Rectal smooth muscle tissue (tissue), 1 donor: ENCODE measurements around the gene AP1B1.

Source experiments
- H3K27ac ChIP-seq: one replicate; pipeline ENCODE4 v1.7.0; 2013; ENCODE audit warnings: low read depth, low read length, inconsistent platforms
- H3K27me3 ChIP-seq: one replicate; pipeline ENCODE4 v1.7.0; 2013; ENCODE audit warnings: low read length; ENCODE audit not compliant: control insufficient read depth, insufficient read depth
- H3K36me3 ChIP-seq: one replicate; pipeline ENCODE4 v1.7.0; 2013; ENCODE audit warnings: low read length; ENCODE audit not compliant: control insufficient read depth, insufficient read depth
- H3K4me1 ChIP-seq: one replicate; pipeline ENCODE4 v1.7.0; 2013; ENCODE audit warnings: low read length; ENCODE audit not compliant: control insufficient read depth, insufficient read depth
- H3K4me3 ChIP-seq: one replicate; pipeline ENCODE4 v1.7.0; 2013; ENCODE audit warnings: low read length
- H3K9ac ChIP-seq: one replicate; pipeline ENCODE4 v1.7.0; 2013; ENCODE audit warnings: low read length

The AP1B1 gene

GRCh38 chr22:29343313-29343805 lies 45.0 kb downstream of the AP1B1 start:
- no peak overlapping the region for H3K4me3 ChIP-seq
- peak overlapping the region; percentile 8 for H3K27ac ChIP-seq
- no peaks in the 10 kb centered on the region for H3K27me3 ChIP-seq
- no peak overlapping the region for H3K9ac ChIP-seq
- H3K4me1 ChIP-seq: peaks cover 22% of the 10 kb centered on the region
- peaks cover 60% of the 10 kb centered on the region for H3K36me3 ChIP-seq

DNA sequence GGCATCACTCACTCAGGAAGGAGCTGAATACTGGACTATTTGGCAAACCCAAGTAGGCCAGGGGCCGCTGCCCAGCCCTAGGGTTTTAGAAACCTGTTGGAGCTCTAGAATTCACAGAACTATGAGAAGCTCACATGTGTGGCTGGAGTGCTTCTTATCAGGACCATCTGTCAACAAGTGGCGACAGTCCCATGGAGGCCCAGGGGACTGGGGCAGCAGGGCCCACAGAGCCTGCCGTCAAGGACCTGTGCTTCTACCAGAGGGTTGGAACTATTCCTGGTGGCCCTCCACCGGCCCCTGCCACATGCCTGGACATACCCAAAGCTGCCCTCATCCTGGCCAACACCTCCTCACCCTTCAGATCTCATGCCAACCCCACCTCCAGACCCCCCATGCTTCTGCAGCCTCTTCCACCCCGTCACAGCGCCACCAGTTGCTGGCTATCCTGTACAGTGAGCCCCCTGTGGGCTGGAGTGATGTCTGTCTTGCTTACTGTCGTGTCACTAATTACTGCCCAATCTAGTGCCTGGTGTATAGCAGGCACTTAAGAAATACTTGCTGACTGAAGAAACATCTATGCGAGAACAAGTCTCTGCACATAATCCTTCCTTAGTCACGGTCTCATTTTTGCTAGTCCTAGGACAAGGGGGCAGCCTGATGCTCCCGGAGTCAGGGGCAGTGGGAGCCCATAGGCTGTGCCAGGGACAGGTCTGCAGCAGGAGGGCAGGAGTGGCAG lies 45.6 kb downstream of the AP1B1 start:
- Histone ChIP-seq H3K36me3 (peaks cover 56% of the 10 kb centered on the region), H3K27ac (no peak overlapping the region), H3K4me1 (peaks cover 22% of the 10 kb centered on the region), H3K27me3 (no peaks in the 10 kb centered on the region), H3K9ac (no peak overlapping the region), H3K4me3 (no peak overlapping the region)

DNA sequence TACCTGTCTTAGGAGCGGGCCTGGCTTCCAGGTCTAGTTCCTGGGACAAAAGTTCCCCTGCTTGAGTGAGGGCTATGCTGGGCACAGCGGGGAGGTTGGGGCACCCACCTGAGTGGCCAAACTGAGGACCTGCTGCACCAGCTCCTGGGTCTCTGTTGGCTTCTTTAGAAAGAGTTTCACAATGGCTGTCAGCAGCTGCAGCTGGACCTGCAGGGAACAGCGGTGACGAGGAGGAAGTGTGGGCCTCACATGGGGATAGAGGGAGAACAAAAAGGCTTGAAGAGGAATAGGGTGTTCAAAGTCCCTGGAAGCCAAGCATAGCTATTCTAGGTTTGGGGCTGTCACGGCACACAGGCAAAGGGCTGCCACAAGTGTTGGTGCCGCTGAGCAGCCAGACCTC lies 46.2 kb downstream of the AP1B1 start:
- H3K27me3 ChIP-seq: no peaks in the 10 kb centered on the region
- no peak overlapping the region for H3K27ac ChIP-seq
- peaks cover 22% of the 10 kb centered on the region for H3K4me1 ChIP-seq
- H3K4me3 ChIP-seq: no peak overlapping the region
- peaks cover 53% of the 10 kb centered on the region for H3K36me3 ChIP-seq
- no peak overlapping the region for H3K9ac ChIP-seq

DNA sequence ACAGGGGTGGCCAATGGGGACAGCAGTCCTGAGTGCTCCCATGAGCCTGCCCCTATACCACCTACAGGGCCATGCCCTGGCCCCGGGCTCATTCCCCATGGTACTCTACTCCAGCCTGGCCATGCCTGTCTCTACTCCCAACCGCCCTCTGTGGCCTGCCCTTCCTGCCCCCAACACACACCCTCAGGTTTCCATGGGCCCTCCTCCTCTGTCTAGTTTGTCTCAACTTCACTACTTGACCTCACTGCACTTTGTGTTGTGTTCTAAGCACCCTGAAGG lies 46.6 kb downstream of the AP1B1 start:
- Histone ChIP-seq H3K27ac (no peak overlapping the region), H3K4me1 (peaks cover 20% of the 10 kb centered on the region), H3K36me3 (peaks cover 49% of the 10 kb centered on the region)

DNA sequence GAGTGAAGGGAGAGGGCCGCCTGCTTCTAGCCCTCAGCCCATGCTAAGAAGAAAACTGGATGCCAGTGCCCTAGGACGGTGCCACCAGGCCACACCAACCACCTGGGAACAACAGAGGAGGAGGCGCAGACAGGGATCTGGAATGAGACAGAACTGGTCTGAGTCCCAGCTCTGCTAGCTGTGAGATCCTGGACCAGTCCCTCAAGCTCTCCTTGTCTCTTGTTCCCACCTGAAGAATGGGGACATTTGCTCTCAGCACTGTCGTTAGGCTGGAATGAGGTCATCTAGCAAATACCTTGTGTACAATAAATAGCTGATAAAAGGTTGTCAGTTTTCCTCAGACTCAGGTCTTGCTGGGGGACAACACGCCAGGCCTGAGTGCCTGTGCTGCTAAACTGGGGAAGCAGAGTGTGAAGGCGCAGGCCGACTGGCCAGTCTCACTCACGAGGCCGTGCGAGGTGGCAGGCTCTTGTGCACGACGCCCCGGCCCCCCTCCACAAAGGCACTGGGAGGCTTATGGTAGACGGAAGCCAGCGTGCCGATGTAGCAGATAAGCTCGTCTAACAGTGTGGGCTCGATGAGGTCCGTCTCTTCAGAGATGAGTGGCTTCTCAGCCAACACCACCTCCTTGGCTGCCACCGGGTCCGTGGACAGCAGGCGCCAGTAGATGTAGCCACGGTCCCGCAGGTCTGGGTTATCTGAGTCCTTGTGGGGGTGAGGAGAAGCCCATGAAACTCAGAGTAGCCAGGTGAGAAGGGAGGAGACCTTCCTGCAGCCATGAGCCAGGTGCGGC lies 47.1 kb downstream of the AP1B1 start:
- Histone ChIP-seq H3K4me3 (no peak overlapping the region), H3K36me3 (peaks cover 49% of the 10 kb centered on the region), H3K4me1 (peaks cover 14% of the 10 kb centered on the region), H3K27me3 (no peaks in the 10 kb centered on the region), H3K9ac (no peak overlapping the region), H3K27ac (no peak overlapping the region)

More for the DNA sequence above, 46.6 kb downstream of the AP1B1 start:
- H3K4me3 ChIP-seq: no peak overlapping the region
- H3K9ac ChIP-seq: no peak overlapping the region
- H3K27me3 ChIP-seq: no peaks in the 10 kb centered on the region

GRCh38 chr22:29340566-29340965 lies 47.8 kb downstream of the AP1B1 start:
- Histone ChIP-seq H3K27ac (no peak overlapping the region), H3K4me1 (peaks cover 9% of the 10 kb centered on the region), H3K4me3 (no peak overlapping the region), H3K27me3 (no peaks in the 10 kb centered on the region), H3K9ac (no peak overlapping the region), H3K36me3 (peaks cover 53% of the 10 kb centered on the region)

DNA sequence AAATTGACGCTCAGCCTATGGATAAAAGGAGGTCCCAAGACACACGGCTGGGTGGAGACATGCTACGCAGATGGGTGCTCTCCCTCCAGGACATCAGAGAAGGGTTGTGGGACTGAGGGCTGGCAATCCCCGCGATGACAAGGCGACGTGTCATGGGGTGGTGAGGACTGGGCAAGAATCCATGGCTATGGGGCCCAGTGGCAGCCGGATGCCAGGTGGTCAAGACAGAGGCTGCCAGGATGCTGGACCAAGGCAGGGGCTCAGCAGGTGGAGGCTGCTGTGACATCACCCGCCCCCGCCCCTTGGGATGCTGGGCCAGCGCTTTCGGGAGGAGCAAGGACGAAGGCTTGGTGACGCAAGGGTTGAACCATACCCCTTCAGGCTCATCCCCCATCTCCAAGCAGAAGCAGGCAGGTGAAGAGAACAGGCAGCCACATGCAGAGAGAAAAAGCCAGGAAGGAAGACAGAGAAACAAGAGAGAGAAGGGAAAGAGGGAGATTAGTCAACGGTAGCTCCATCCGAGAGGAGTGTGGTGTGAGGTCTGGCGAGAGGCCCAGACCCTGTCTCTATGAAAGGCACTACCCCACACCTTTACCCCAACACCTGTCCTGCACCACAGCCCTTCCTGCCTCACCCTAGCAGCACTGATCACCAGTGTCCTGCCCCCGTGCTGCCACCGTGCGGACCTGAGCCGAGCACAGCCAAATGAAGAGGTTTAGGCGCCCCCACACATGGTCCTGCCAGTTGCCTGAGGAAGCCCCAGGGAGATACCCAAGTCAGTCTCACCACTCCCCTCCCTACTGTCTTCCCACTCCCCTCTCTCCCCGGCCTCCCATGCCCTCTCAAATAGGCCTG lies 48.8 kb downstream of the AP1B1 start:
- no peak overlapping the region for H3K4me3 ChIP-seq
- H3K36me3 ChIP-seq: peaks cover 53% of the 10 kb centered on the region
- no peak overlapping the region for H3K9ac ChIP-seq
- H3K27ac ChIP-seq: no peak overlapping the region
- no peaks in the 10 kb centered on the region for H3K27me3 ChIP-seq
- peaks cover 6% of the 10 kb centered on the region for H3K4me1 ChIP-seq

GRCh38 chr22:29338398-29338797 lies 50.0 kb downstream of the AP1B1 start:
- Histone ChIP-seq H3K36me3 (peaks cover 55% of the 10 kb centered on the region), H3K27ac (no peak overlapping the region)

DNA sequence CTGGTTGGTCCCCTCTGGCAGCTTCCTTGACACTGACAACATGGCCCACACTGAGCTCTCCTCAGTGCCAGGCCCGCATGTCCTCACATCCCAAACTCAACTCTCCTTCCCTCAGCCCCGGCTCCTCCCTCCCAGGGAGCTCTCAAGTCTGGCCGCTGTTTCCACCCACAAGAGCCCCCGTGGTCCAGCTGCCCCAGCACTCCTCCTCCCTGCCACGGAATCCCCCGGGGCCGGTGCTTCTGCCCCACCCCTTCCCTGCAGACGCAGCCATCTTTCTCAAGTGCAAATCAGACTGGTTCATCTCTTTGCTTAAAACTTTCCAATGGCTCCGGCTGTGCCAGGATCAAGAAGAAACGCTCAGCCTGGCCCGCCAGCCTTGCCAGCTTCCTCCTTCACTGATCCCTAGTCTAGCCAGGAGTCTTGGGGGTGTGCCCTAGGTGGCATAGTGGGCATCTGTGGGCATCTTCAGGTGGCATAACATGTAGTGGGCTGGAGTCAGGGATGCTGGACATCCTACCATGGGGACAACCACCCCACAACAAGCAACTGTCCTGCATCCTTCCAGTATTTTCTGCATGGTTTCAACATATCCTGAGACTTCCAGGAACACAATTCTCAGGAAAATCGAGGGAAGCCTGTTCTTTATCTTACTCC lies 50.6 kb downstream of the AP1B1 start:
- Histone ChIP-seq H3K36me3 (peaks cover 50% of the 10 kb centered on the region), H3K9ac (no peak overlapping the region), H3K4me3 (no peak overlapping the region), H3K4me1 (no peaks in the 10 kb centered on the region), H3K27me3 (no peaks in the 10 kb centered on the region), H3K27ac (no peak overlapping the region)

More at GRCh38 chr22:29338398-29338797, 50.0 kb downstream of the AP1B1 start:
- Histone ChIP-seq H3K9ac (no peak overlapping the region), H3K27me3 (no peaks in the 10 kb centered on the region), H3K4me3 (no peak overlapping the region), H3K4me1 (no peaks in the 10 kb centered on the region)

DNA sequence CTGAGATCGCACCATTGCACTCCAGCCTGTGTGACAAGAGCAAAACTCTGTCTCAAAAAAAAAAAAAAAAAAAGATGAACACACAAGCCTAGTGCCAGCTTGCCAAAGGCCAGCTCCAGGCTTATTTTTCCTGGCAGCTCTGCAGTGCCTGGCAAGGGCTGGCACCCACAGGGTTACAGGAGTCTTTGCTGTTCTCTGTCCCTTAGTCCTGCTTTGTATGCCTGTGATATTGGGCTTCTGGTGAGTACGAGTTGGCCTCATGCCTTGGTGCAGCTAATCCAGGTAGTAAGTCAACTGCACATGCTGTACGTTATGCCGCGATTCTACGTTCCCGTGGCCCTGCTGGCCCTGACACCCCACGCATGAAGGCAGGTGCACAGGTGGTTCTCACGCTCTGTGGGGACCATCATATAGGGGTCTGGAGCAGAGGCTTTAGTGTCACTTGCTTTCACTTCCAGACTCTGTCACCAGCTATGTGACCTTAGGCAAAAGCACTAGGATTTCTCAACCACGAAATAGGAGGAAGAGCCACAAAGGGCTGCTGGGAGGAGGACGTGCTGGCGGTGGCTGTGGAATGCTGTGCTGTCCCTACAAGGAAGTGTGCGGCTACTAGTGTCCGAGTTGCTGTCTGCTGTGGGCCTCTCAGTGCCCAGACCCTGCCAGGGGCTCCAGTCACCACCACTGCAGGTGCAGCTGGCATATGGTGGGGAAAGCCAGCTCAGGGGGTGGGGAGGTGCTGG lies 51.4 kb downstream of the AP1B1 start:
- Histone ChIP-seq H3K27me3 (no peaks in the 10 kb centered on the region), H3K4me1 (no peaks in the 10 kb centered on the region), H3K4me3 (no peak overlapping the region), H3K9ac (no peak overlapping the region), H3K36me3 (peaks cover 48% of the 10 kb centered on the region), H3K27ac (no peak overlapping the region)

- no peak overlapping the region for H3K4me3 ChIP-seq
- H3K36me3 ChIP-seq: peaks cover 45% of the 10 kb centered on the region
- no peak overlapping the region for H3K27ac ChIP-seq
- H3K9ac ChIP-seq: no peak overlapping the region
- no peaks in the 10 kb centered on the region for H3K4me1 ChIP-seq
- H3K27me3 ChIP-seq: no peaks in the 10 kb centered on the region
These were observed 52.7 kb downstream of the AP1B1 start for GRCh38 chr22:29335656-29336055.
